Kidney (tissue), 14 donors: ENCODE results near the gene HEXIM2. TPM values are rescaled to one million over a fixed set of nuclear protein-coding genes. Genes with fewer than 3 reads are reported as not detected.

Experiments
- DNase-seq, 5 donors: peaks; one replicate each; pipeline ENCODE4 v3.0.0-alpha.2; 2013 to 2020
- FAIRE-seq: peaks from 2 replicates; lab custom pipeline; 2012; peaks lifted over from hg19 to GRCh38; lab: Jason Lieb, UNC
- H3K27ac ChIP-seq, 2 donors: one replicate each; pipeline ENCODE4 v1.7.0; 2013; ENCODE audit warnings: low read depth in 2 of 2, low read length in 2 of 2, inconsistent platforms in 1 of 2
- H3K27me3 ChIP-seq: one replicate; pipeline ENCODE4 v1.7.1; 2013; ENCODE audit warnings: low read length, inconsistent platforms; ENCODE audit not compliant: control insufficient read depth, insufficient read depth
- H3K36me3 ChIP-seq, 3 donors: one replicate each; pipeline versions ENCODE4 v1.7.0 to v1.7.1; 2013; ENCODE audit warnings: low read length in 3 of 3, control low read depth in 1 of 3, inconsistent platforms in 1 of 3; ENCODE audit not compliant: insufficient read depth in 3 of 3, control insufficient read depth in 2 of 3
- H3K4me1 ChIP-seq, 3 donors: one replicate each; pipeline versions ENCODE4 v1.7.0 to v1.7.1; 2013; ENCODE audit warnings: low read length in 3 of 3, inconsistent platforms in 1 of 3, low read depth in 1 of 3; ENCODE audit not compliant: control insufficient read depth in 2 of 3, insufficient read depth in 2 of 3
- H3K4me3 ChIP-seq, 3 donors: one replicate each; pipeline versions ENCODE4 v1.7.0 to v1.8.1; 2013; ENCODE audit warnings: low read length in 3 of 3, control low read depth in 1 of 3, inconsistent platforms in 1 of 3
- H3K9ac ChIP-seq, 3 donors: one replicate each; pipeline versions ENCODE4 v1.7.0 to v1.7.1; 2013; ENCODE audit warnings: low read length in 3 of 3, control low read depth in 1 of 3, inconsistent platforms in 1 of 3
- H3K9me3 ChIP-seq, 3 donors: one replicate each; pipeline versions ENCODE4 v1.7.0 to v1.7.1; 2013; ENCODE audit warnings: low read length in 3 of 3, control low read depth in 1 of 3, inconsistent platforms in 1 of 3; ENCODE audit not compliant: control insufficient read depth in 2 of 3, insufficient read depth in 1 of 3
- CTCF ChIP-seq: IDR thresholded peaks from 3 replicates; pipeline ENCODE4 v1.5.1; 2012; ENCODE audit warnings: mild to moderate bottlenecking, moderate library complexity, borderline replicate concordance; ENCODE audit not compliant: insufficient read depth; ENCODE audit errors: extremely low read depth
- intact Hi-C: fragments of 100-400 bp; cut with DNase I; formaldehyde crosslinking; loops from one replicate; pipeline ENCODE4 v1.11.1; 2022
- polyA plus RNA-seq: library from polyadenylated mRNA; stranded (reverse); fragments of 350-450 nt; fragmentation: Illumina TruSeq; extraction: RNeasy Lipid Tissue Mini Kit (QIAGEN cat#74804); gene quantifications from one replicate; pipeline ENCODE4 v1.2.3, GENCODE V29; 2014; ENCODE audit warnings: low read depth, low replicate concordance; ENCODE audit not compliant: insufficient read depth
- total RNA-seq: library from RNA; stranded (reverse); fragmentation: NEBNext Ultra II Directional; extraction: Animal tissue kit (Norgen Biotek cat#: 25700); gene quantifications from one replicate; pipeline ENCODE4 v1.2.1, GENCODE V29; 2021
- donor health status: control.
- donor health status: control.
- donor health status: control.
- donor health status: control.
- donor health status: control.
- donor health status: DM: yes; HTN: yes; CAD: no.
- donor health status: Normal renal cell carcinoma (clear cell type).

The HEXIM2 gene
- total and polyA plus RNA-seq, 2 donors from 2014 or later: 6.2 to 29.1 TPM

GRCh38 chr17:45131616-45132319, 29.9 kb upstream of the HEXIM2 start:
- H3K4me1 ChIP-seq: peaks cover 0 to 28% (median 6%) of the 10 kb centered on the region in 3 donors
- TF ChIP-seq CTCF: peak; percentile 45

DNA sequence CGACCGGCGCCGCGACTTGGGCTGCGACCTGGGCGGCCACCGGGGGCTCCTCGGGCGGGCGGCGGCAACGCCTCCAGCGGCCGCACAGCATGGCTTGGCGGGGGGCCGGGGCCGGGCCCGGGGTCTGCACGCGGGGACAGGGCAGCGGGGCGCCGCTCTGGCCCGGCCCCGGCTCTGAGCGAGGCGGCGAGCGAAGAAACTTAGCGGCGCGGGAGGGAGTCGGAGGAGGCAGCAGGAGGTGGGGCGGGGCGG, 29.4 kb upstream of the HEXIM2 start, which contains the start of gene PLCD3:
Gene PLCD3 (minus strand): TSS at position 196 of the 252 bp plus-strand sequence. CDS start 105 bp downstream, at position 91.
- TF ChIP-seq CTCF: no peak
- H3K9me3 ChIP-seq: no peaks in the 10 kb centered on the region
- H3K4me3 ChIP-seq: peak within 1 kb of the TSS; percentile 49 to 86 (median 85)
- FAIRE-seq (no peak), DNase-seq (no peak)
- H3K27me3 ChIP-seq: no peaks in the 10 kb centered on the region
- H3K9ac ChIP-seq: peak within 1 kb of the TSS; percentile 44 to 90 (median 86)
- peaks cover 0 to 28% (median 8%) of the 10 kb centered on the region in 3 donors for H3K4me1 ChIP-seq
- no peaks in the 10 kb centered on the region for H3K36me3 ChIP-seq
- peak within 1 kb of the TSS; percentile 98 for H3K27ac ChIP-seq
- intact Hi-C loops: loop anchor here (10.0 kb wide), 1 partner anchor 63 kb away; no protein-coding TSS in a partner anchor

More at GRCh38 chr17:45131616-45132319, 29.9 kb upstream of the HEXIM2 start:
- Histone ChIP-seq H3K9me3 (no peaks in the 10 kb centered on the region), H3K4me3 (peak overlapping the region; percentile 16 to 60 (median 30)), H3K27ac (peak overlapping the region in 1 of 2 donors; percentile 57), H3K9ac (peak overlapping the region in 1 of 3 donors; percentile 55), H3K36me3 (no peaks in the 10 kb centered on the region), H3K27me3 (no peaks in the 10 kb centered on the region)
- intact Hi-C loops: loop anchor here (10.0 kb wide), 1 partner anchor 63 kb away; no protein-coding TSS in a partner anchor
- DNase-seq: peak; percentile 70 to 88 (median 76)
- FAIRE-seq: no peak

- peak; percentile 89 for TF ChIP-seq CTCF
- Histone ChIP-seq H3K36me3 (no peaks in the 10 kb centered on the region), H3K4me1 (peaks cover 0 to 22% (median 12%) of the 10 kb centered on the region in 3 donors), H3K4me3 (peak overlapping the region; percentile 49 to 86 (median 85)), H3K27ac (peak overlapping the region; percentile 98), H3K27me3 (no peaks in the 10 kb centered on the region), H3K9me3 (no peaks in the 10 kb centered on the region), H3K9ac (peak overlapping the region; percentile 44 to 90 (median 86))
- DNase-seq: peak; percentile 86 to 96 (median 93)
- intact Hi-C loops: loop anchor here (10.0 kb wide), 1 partner anchor 62 kb away; no protein-coding TSS in a partner anchor
- FAIRE-seq: no peak
These were observed 28.9 kb upstream of the HEXIM2 start for GRCh38 chr17:45132572-45133463.
